Loucy (cell line): ENCODE results near the gene FCN3.

Experiments
- H2AFZ ChIP-seq: fragments of 200-600 bp; sonication (generic); 2 replicates; pipeline ENCODE4 v1.6.0; 2016; ENCODE audit warnings: antibody characterized with exemption, mild to moderate bottlenecking, low read length, moderate library complexity
- H3F3A ChIP-seq: fragments of 200-600 bp; 2 replicates; pipeline ENCODE4 v1.6.0; 2016; ENCODE audit warnings: antibody characterized with exemption, low read depth, mild to moderate bottlenecking
- H3K27me3 ChIP-seq: fragments of 200-600 bp; sonication (generic); 2 replicates; pipeline ENCODE4 v1.6.1; 2014; ENCODE audit warnings: low read length, mild to moderate bottlenecking; ENCODE audit not compliant: insufficient read depth, poor library complexity, severe bottlenecking
- H3K36me3 ChIP-seq: fragments of 200-600 bp; sonication (generic); 2 replicates; pipeline ENCODE4 v1.6.1; 2016; ENCODE audit warnings: low read length; ENCODE audit not compliant: insufficient read depth
- H3K4me1 ChIP-seq: fragments of 200-600 bp; sonication (generic); 2 replicates; pipeline ENCODE4 v1.5.1; 2014; ENCODE audit warnings: low read length, mild to moderate bottlenecking; ENCODE audit not compliant: insufficient read depth, poor library complexity, severe bottlenecking
- H3K4me2 ChIP-seq: fragments of 200-600 bp; sonication (generic); 2 replicates; pipeline ENCODE4 v1.6.0; 2014; ENCODE audit warnings: antibody characterized with exemption, low read length, low read depth, mild to moderate bottlenecking; ENCODE audit not compliant: poor library complexity, severe bottlenecking
- H3K4me3 ChIP-seq: fragments of 200-600 bp; sonication (generic); 2 replicates; pipeline ENCODE4 v1.5.1; 2014; ENCODE audit warnings: low read length, mild to moderate bottlenecking, mixed read lengths; ENCODE audit not compliant: poor library complexity, severe bottlenecking
- H3K79me2 ChIP-seq: fragments of 200-600 bp; sonication (generic); 2 replicates; pipeline ENCODE4 v1.6.1; 2014; ENCODE audit warnings: low read length; ENCODE audit not compliant: insufficient read depth
- H3K9ac ChIP-seq: fragments of 200-600 bp; sonication (generic); 2 replicates; pipeline ENCODE4 v1.6.0; 2014; ENCODE audit warnings: mild to moderate bottlenecking, low read depth, low read length, moderate library complexity; ENCODE audit not compliant: poor library complexity, severe bottlenecking
- H3K9me2 ChIP-seq: fragments of 200-600 bp; sonication (generic); replicated peaks from 2 replicates; pipeline ENCODE4 v1.6.1; 2016; ENCODE audit warnings: low read depth, low read length, mixed read lengths
- H3K9me3 ChIP-seq: fragments of 200-600 bp; sonication (generic); 2 replicates; pipeline ENCODE4 v1.6.1; 2014; ENCODE audit warnings: mild to moderate bottlenecking, antibody characterized with exemption, low read length, low read depth; ENCODE audit not compliant: insufficient read depth
- H4K20me1 ChIP-seq: fragments of 200-600 bp; sonication (generic); 2 replicates; pipeline ENCODE4 v1.6.0; 2014; ENCODE audit warnings: antibody characterized with exemption, low read length, mild to moderate bottlenecking; ENCODE audit not compliant: insufficient read depth, poor library complexity, severe bottlenecking
- CTCF ChIP-seq: fragments of 200-600 bp; sonication (generic); conservative IDR thresholded peaks from 2 replicates; pipeline ENCODE4 v1.5.1; 2014; ENCODE audit warnings: mild to moderate bottlenecking, antibody characterized with exemption, low read length
- EZH2phosphoT487 ChIP-seq: fragments of 200-600 bp; IDR thresholded peaks from 2 replicates; pipeline ENCODE4 v1.6.1; 2018; ENCODE audit warnings: antibody characterized with exemption, mild to moderate bottlenecking, moderate library complexity, borderline replicate concordance

Gene FCN3

GRCh38 chr1:27322569-27323240 is 51.9 kb downstream of the FCN3 start:
- Histone ChIP-seq H3K4me2 (peak overlapping the region; percentile 98), H3K9me3 (no peaks in the 10 kb centered on the region), H3K79me2 (peaks cover 55% of the 10 kb centered on the region), H3K27me3 (no peaks in the 10 kb centered on the region), H3K4me1 (peaks cover 32% of the 10 kb centered on the region), H3K9ac (peak overlapping the region; percentile 96), H3K4me3 (peak overlapping the region; percentile 97), H3K9me2 (no peaks in the 10 kb centered on the region), H4K20me1 (peaks cover 13% of the 10 kb centered on the region), H2AFZ (peak overlapping the region; percentile 75), H3K36me3 (peaks cover 7% of the 10 kb centered on the region; the same call in 1 of the 2 replicates), H3F3A (no peaks in the 10 kb centered on the region)
- no peak for TF ChIP-seq CTCF
- no peak for TF ChIP-seq EZH2phosphoT487

GRCh38 chr1:27321813-27322568 is 52.6 kb downstream of the FCN3 start, which contains the start of gene TMEM222:
TMEM222 (plus strand) TSS chr1:27322163; CDS start chr1:27322198, 35 bp downstream.
- Histone ChIP-seq H4K20me1 (peaks cover 13% of the 10 kb centered on the region), H3K4me3 (peak within 1 kb of the TSS; percentile 97), H3K36me3 (peaks cover 7% of the 10 kb centered on the region; the same call in 1 of the 2 replicates), H3K9ac (peak within 1 kb of the TSS; percentile 96), H3K27me3 (no peaks in the 10 kb centered on the region), H2AFZ (peak within 1 kb of the TSS; percentile 93), H3K9me3 (no peaks in the 10 kb centered on the region), H3K9me2 (no peaks in the 10 kb centered on the region), H3K4me2 (peak within 1 kb of the TSS; percentile 98), H3F3A (no peaks in the 10 kb centered on the region), H3K4me1 (peaks cover 30% of the 10 kb centered on the region), H3K79me2 (peaks cover 49% of the 10 kb centered on the region)
- TF ChIP-seq CTCF = no peak
- TF ChIP-seq EZH2phosphoT487 = no peak
